GM12875 (cell line): ENCODE measurements around the gene BSCL2.

Experiments used
- H3K4me3 ChIP-seq: one replicate; pipeline ENCODE4 v1.5.1; 2011; ENCODE audit warnings: low read depth, low read length, control low read depth
- CTCF ChIP-seq: IDR thresholded peaks from 2 replicates; pipeline ENCODE4 v1.5.1; 2011; ENCODE audit warnings: low read depth, mild to moderate bottlenecking, control low read depth, inconsistent platforms, low read length, moderate library complexity, borderline replicate concordance; ENCODE audit not compliant: insufficient read depth

BSCL2 gene

GRCh38 chr11:62716206-62716605 lies 9.0 kb upstream of the BSCL2 start:
- H3K4me3 ChIP-seq: no peak overlapping the region
- TF ChIP-seq CTCF: no peak

- no peak overlapping the region for H3K4me3 ChIP-seq
- TF ChIP-seq CTCF: no peak
These were observed 8.2 kb upstream of the BSCL2 start for GRCh38 chr11:62715150-62716130.

- H3K4me3 ChIP-seq: no peak overlapping the region
- TF ChIP-seq CTCF: no peak
These were observed 6.1 kb upstream of the BSCL2 start for GRCh38 chr11:62713343-62713742.

- no peak for TF ChIP-seq CTCF
- no peak overlapping the region for H3K4me3 ChIP-seq
These were observed 5.6 kb upstream of the BSCL2 start for GRCh38 chr11:62712861-62713260.

- TF ChIP-seq CTCF: no peak
- H3K4me3 ChIP-seq: no peak overlapping the region
These were observed 5.1 kb upstream of the BSCL2 start for GRCh38 chr11:62712276-62712812.

- peak overlapping the region; percentile 49 for H3K4me3 ChIP-seq
- TF ChIP-seq CTCF: no peak
These were observed 2.7 kb upstream of the BSCL2 start for GRCh38 chr11:62710001-62710345.
